ENCODE results near the gene ECHS1. TPM values are rescaled to one million over a fixed set of nuclear protein-coding genes. Genes with fewer than 3 reads are reported as not detected.

ECHS1 gene
- total RNA-seq, 1 donor from 2014 or later: 127 TPM

DNA sequence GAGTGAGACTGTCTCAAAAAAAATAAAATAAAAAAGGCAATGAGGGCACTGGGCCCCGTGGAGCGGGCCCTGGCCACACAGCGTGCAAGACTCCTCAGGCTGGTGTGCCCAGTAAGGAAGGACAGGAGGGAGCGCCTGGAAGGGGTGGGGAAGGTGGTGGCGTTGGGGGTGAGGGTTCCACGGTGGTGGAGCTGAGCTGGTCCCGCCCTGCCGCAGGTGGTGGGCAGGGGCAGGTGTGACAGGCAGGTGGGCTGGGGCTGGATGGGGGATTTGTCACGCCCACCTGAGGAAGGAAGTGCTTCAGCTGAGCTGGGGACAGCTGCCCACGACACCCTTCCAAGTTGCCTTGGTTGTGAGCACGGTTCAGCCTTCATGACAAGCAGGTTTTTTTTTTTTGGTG lies 26.7 kb downstream of the ECHS1 start:
- H3K36me3 ChIP-seq (ENCODE audit: control insufficient read depth, insufficient read depth, low read length): no peaks in the 10 kb centered on the region
- H3K27me3 ChIP-seq (ENCODE audit: control insufficient read depth, insufficient read depth, low read length): peaks cover 20% of the 10 kb centered on the region
- no peak for DNase-seq (ENCODE audit: low read depth)
- H3K4me3 ChIP-seq (ENCODE audit: low read depth, low read length): no peak overlapping the region
- TF ChIP-seq, protein P1, sequence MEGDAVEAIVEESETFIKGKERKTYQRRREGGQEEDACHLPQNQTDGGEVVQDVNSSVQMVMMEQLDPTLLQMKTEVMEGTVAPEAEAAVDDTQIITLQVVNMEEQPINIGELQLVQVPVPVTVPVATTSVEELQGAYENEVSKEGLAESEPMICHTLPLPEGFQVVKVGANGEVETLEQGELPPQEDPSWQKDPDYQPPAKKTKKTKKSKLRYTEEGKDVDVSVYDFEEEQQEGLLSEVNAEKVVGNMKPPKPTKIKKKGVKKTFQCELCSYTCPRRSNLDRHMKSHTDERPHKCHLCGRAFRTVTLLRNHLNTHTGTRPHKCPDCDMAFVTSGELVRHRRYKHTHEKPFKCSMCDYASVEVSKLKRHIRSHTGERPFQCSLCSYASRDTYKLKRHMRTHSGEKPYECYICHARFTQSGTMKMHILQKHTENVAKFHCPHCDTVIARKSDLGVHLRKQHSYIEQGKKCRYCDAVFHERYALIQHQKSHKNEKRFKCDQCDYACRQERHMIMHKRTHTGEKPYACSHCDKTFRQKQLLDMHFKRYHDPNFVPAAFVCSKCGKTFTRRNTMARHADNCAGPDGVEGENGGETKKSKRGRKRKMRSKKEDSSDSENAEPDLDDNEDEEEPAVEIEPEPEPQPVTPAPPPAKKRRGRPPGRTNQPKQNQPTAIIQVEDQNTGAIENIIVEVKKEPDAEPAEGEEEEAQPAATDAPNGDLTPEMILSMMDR (IDR thresholded peaks at IDR 0.05; ENCODE audit: insufficient read depth, low read length, poor library complexity, severe bottlenecking): no peak

DNA sequence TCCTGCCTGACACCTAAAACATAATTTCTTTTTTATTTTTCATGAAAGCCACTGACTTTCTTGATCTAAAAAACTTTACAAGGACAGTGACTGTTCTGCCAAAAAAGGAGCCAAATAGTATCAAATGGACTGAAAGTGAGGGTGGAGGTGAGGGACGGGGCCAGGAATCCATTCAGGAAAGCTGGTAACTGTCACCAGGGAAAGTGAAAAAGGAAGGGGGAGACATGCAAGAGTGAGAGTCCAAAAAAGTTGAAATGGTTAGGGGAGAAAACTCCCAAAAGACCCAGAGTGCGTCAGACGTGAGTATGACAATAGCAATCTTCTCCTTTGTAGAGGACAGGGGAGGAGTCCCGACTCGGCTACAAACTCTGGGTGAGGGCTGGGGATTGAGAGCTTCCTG lies 28.9 kb downstream of the ECHS1 start:
- TF ChIP-seq, protein P1 (IDR thresholded peaks at IDR 0.05; ENCODE audit: insufficient read depth, low read length, poor library complexity, severe bottlenecking): no peak
- Histone ChIP-seq H3K4me3 (ENCODE audit: low read depth, low read length) (no peak overlapping the region), H3K36me3 (ENCODE audit: control insufficient read depth, insufficient read depth, low read length) (no peaks in the 10 kb centered on the region), H3K27me3 (ENCODE audit: control insufficient read depth, insufficient read depth, low read length) (peaks cover 19% of the 10 kb centered on the region)
- no peak for DNase-seq (ENCODE audit: low read depth)

DNA sequence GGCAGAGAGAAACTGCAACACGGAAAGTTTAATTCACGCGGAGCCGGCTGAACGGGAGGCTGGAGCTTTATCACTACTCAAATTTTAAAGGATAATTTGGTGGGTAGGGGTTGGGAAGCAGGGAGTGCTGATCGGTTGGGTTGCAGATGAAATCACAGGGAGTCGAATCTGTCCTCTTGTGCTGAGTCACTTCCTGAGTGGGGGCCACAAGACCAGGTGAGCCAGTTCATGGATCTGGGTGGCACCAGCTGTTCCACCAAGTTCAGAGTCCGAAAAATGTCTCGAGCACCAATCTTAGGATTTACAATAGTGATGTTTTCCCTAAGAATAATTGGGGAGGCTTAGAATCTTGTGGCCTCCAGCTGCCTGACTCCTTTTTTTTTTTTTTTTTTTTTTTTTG lies 29.6 kb downstream of the ECHS1 start:
- Histone ChIP-seq H3K27me3 (ENCODE audit: control insufficient read depth, insufficient read depth, low read length) (peaks cover 19% of the 10 kb centered on the region), H3K36me3 (ENCODE audit: control insufficient read depth, insufficient read depth, low read length) (no peaks in the 10 kb centered on the region), H3K4me3 (ENCODE audit: low read depth, low read length) (no peak overlapping the region)
- TF ChIP-seq, protein P1 (IDR thresholded peaks at IDR 0.05; ENCODE audit: insufficient read depth, low read length, poor library complexity, severe bottlenecking): no peak
- no peak for DNase-seq (ENCODE audit: low read depth)

DNA sequence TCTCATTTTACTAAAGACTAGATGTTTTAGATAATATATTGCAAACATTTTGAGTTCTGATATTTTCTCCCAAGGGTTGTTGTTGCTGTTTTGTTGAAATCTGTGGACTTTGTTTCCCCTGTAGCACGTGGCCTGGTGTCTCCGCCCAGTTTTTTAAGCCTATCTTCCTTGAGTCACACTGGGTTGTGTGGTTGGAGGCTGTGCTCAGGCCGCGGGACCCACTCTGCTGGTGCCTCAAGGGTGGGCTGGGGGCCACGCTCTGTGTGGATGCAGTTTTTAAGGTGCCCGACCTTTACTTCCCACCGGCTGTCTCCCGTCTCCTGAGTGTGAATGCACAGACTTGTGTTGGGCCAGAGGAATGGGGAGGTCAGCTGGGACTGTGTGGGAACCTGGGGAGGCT lies 30.2 kb downstream of the ECHS1 start:
- TF ChIP-seq, protein P1 (IDR thresholded peaks at IDR 0.05; ENCODE audit: insufficient read depth, low read length, poor library complexity, severe bottlenecking): no peak
- H3K27me3 ChIP-seq (ENCODE audit: control insufficient read depth, insufficient read depth, low read length): peaks cover 18% of the 10 kb centered on the region
- DNase-seq (ENCODE audit: low read depth): no peak
- no peaks in the 10 kb centered on the region for H3K36me3 ChIP-seq (ENCODE audit: control insufficient read depth, insufficient read depth, low read length)
- no peak overlapping the region for H3K4me3 ChIP-seq (ENCODE audit: low read depth, low read length)

DNA sequence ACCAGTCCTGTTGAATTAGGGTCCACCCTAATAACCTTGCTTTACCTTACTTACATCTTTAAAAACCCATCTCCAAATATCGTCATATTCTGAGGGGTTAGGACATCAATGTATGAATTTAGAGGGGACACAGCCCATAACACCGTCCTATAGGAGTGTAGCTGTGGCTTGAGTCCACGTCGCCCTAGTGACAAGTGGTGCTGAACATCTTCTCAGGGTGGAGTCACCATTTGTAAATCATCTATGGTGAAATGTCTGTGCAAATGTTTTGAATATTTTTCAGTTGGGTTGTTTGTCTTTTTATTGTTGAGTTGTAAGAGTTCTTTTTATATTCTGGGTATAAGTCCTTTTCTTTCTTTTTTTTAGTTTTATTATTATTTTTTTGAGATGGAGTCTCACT lies 31.2 kb downstream of the ECHS1 start:
- DNase-seq (ENCODE audit: low read depth): no peak
- Histone ChIP-seq H3K27me3 (ENCODE audit: control insufficient read depth, insufficient read depth, low read length) (peaks cover 21% of the 10 kb centered on the region), H3K4me3 (ENCODE audit: low read depth, low read length) (no peak overlapping the region), H3K36me3 (ENCODE audit: control insufficient read depth, insufficient read depth, low read length) (no peaks in the 10 kb centered on the region)
- TF ChIP-seq, protein P1 (IDR thresholded peaks at IDR 0.05; ENCODE audit: insufficient read depth, low read length, poor library complexity, severe bottlenecking): no peak

DNA sequence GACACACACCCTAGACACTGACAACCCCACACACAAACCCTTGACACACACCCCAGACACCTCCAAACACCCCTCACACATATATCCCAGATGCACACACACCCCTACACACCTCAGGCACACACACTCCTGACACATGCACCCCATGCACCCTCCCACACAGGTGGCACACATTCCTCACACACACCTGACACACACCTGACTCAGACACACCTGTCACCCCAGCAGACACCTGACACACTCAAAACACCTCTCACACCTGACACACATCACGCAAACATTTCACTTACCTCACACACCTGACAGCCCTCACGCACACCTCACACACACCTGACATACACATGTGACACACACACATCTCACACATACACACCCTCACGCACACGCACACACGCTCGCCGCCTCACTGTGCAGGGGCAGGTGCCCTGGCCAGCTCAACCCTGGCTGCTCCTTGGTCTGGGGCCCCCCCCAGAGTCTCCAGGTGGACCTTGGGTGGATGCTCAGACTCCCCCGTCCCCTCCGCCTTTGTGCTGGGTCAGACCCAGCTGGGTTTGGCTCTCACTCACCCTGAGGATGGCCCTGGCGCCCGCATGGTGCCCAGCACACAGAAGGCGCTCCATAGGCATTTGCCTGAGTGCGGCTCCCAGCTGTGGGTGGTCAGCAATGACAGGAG lies 33.3 kb downstream of the ECHS1 start:
- TF ChIP-seq, protein P1 (IDR thresholded peaks at IDR 0.05; ENCODE audit: insufficient read depth, low read length, poor library complexity, severe bottlenecking): no peak
- no peaks in the 10 kb centered on the region for H3K36me3 ChIP-seq (ENCODE audit: control insufficient read depth, insufficient read depth, low read length)
- H3K4me3 ChIP-seq (ENCODE audit: low read depth, low read length): no peak overlapping the region
- peaks cover 39% of the 10 kb centered on the region for H3K27me3 ChIP-seq (ENCODE audit: control insufficient read depth, insufficient read depth, low read length)
- DNase-seq (ENCODE audit: low read depth): no peak

Data from kidney epithelial cell (primary cell).